CD8-positive, alpha-beta memory T cell (primary cell): Measurements from ENCODE around the gene RENBP. TPM values are rescaled to one million over a fixed set of nuclear protein-coding genes. Genes with fewer than 3 reads are reported as not detected.

Source experiments
- CTCF ChIA-PET: fragments of 350-600 bp; sonication (Branson Sonifier 250); formaldehyde crosslinking; loops from one replicate; lab custom pipeline; 2021; ENCODE audit warnings: antibody characterized with exemption; lab: Charles Lee
- POLR2A ChIA-PET: fragments of 350-600 bp; sonication (Branson Sonifier 250); formaldehyde crosslinking; loops from one replicate; lab custom pipeline; 2021; ENCODE audit warnings: antibody characterized with exemption; lab: Charles Lee
- DNase-seq, 5 donors: peaks; one replicate each; pipeline versions ENCODE4 v3.0.0 to v3.0.0-alpha.2; 2020 to 2022; ENCODE audit warnings: mixed read lengths in 1 of 5
- H3K27ac ChIP-seq: one replicate; pipeline ENCODE4 v1.7.0; 2013; ENCODE audit warnings: low read depth, mild to moderate bottlenecking, low read length, moderate library complexity
- H3K27me3 ChIP-seq: 2 replicates; pipeline ENCODE4 v1.7.0; 2013; ENCODE audit warnings: low read length, mild to moderate bottlenecking; ENCODE audit not compliant: insufficient read depth, poor library complexity, severe bottlenecking
- H3K36me3 ChIP-seq: 2 replicates; pipeline ENCODE4 v1.7.0; 2013; ENCODE audit warnings: mild to moderate bottlenecking, low read length, moderate library complexity; ENCODE audit not compliant: insufficient read depth
- H3K4me1 ChIP-seq: 2 replicates; pipeline ENCODE4 v1.7.0; 2013; ENCODE audit warnings: mild to moderate bottlenecking, low read length, moderate library complexity; ENCODE audit not compliant: insufficient read depth
- H3K4me3 ChIP-seq: 2 replicates; pipeline ENCODE4 v1.7.0; 2013; ENCODE audit warnings: mild to moderate bottlenecking, low read length
- H3K9me3 ChIP-seq: 2 replicates; pipeline ENCODE4 v1.7.0; 2013; ENCODE audit warnings: mild to moderate bottlenecking, low read length
- H3K27ac Mint-ChIP-seq, 8 donors: one replicate each; pipeline ENCODE4 v1.8.0; 2020 to 2021; ENCODE audit warnings: mixed read lengths in 8 of 8, mild to moderate bottlenecking in 6 of 8, inconsistent platforms in 3 of 8, moderate library complexity in 3 of 8
- H3K27me3 Mint-ChIP-seq, 2 donors: one replicate each; pipeline ENCODE4 v1.8.0; 2020 to 2021; ENCODE audit warnings: mixed read lengths in 2 of 2, mild to moderate bottlenecking in 1 of 2, moderate library complexity in 1 of 2
- H3K36me3 Mint-ChIP-seq, 3 donors: one replicate each; pipeline ENCODE4 v1.8.0; 2020 to 2021; ENCODE audit warnings: mixed read lengths in 3 of 3, inconsistent platforms in 1 of 3, mild to moderate bottlenecking in 1 of 3
- H3K4me1 Mint-ChIP-seq, 3 donors: one replicate each; pipeline ENCODE4 v1.8.0; 2020 to 2021; ENCODE audit warnings: mixed read lengths in 3 of 3, inconsistent platforms in 1 of 3, mild to moderate bottlenecking in 1 of 3
- H3K4me3 Mint-ChIP-seq, 7 donors: one replicate each; pipeline ENCODE4 v1.8.0; 2020 to 2021; ENCODE audit warnings: mixed read lengths in 7 of 7, mild to moderate bottlenecking in 6 of 7, moderate library complexity in 4 of 7, inconsistent platforms in 2 of 7
- H3K9me3 Mint-ChIP-seq, 5 donors: one replicate each; pipeline ENCODE4 v1.8.0; 2020 to 2022; ENCODE audit warnings: mixed read lengths in 5 of 5, mild to moderate bottlenecking in 3 of 5, moderate library complexity in 2 of 5, inconsistent platforms in 1 of 5
- polyA plus RNA-seq: library from polyadenylated mRNA; unstranded; fragments of 300-500 nt; fragmentation: Illumina TruSeq; gene quantifications from one replicate; pipeline ENCODE4 v1.2.3, GENCODE V29; 2021
- total RNA-seq, 2 experiments: library from RNA; stranded (reverse); gene quantifications; one replicate each; pipeline ENCODE4 v1.2.3, GENCODE V29; 2021

Gene RENBP
- total and polyA plus RNA-seq, 3 experiments from 2014 or later = 3.5 to 4.6 TPM; not detected in 1

GRCh38 chrX:153902385-153902784, 42.1 kb downstream of the RENBP start:
- no peaks in the 10 kb centered on the region for H3K36me3 ChIP-seq
- no peak overlapping the region for H3K4me3 ChIP-seq
- H3K27ac ChIP-seq = no peak overlapping the region
- H3K9me3 ChIP-seq = no peaks in the 10 kb centered on the region
- Mint-ChIP-seq H3K4me3 (peak overlapping the region in 1 of 7 donors; percentile 44), H3K27me3 (peaks cover 0 to 3% of the 10 kb centered on the region in 2 donors), H3K4me1 (peaks cover 35 to 51% (median 44%) of the 10 kb centered on the region in 3 donors), H3K27ac (no peak overlapping the region), H3K36me3 (peaks cover 0 to 5% (median 0%) of the 10 kb centered on the region in 3 donors), H3K9me3 (peaks cover 0 to 1% (median 0%) of the 10 kb centered on the region in 5 donors)
- peaks cover 35% of the 10 kb centered on the region for H3K4me1 ChIP-seq
- ChIA-PET POLR2A (no interaction called here), CTCF (no interaction called here)
- no peaks in the 10 kb centered on the region for H3K27me3 ChIP-seq
- no peak for DNase-seq

GRCh38 chrX:153901753-153902140, 42.7 kb downstream of the RENBP start:
- ChIA-PET CTCF (interaction anchor here (1.7 kb wide), 1 partner anchor 45 kb away, joined by 8 read pairs; no protein-coding TSS in a partner anchor), POLR2A (no interaction called here)
- H3K4me1 Mint-ChIP-seq = peaks cover 35 to 51% (median 44%) of the 10 kb centered on the region in 3 donors
- peak overlapping the region in 2 of 7 donors; percentile 37 to 73 for H3K4me3 Mint-ChIP-seq
- no peak for DNase-seq
- Histone ChIP-seq H3K36me3 (no peaks in the 10 kb centered on the region), H3K27me3 (no peaks in the 10 kb centered on the region), H3K4me1 (peaks cover 35% of the 10 kb centered on the region), H3K4me3 (no peak overlapping the region), H3K9me3 (no peaks in the 10 kb centered on the region), H3K27ac (no peak overlapping the region)
- peaks cover 0 to 1% (median 0%) of the 10 kb centered on the region in 5 donors for H3K9me3 Mint-ChIP-seq
- peak overlapping the region in 5 of 8 donors; percentile 8 to 96 (median 64) for H3K27ac Mint-ChIP-seq
- peaks cover 0 to 2% (median 0%) of the 10 kb centered on the region in 3 donors for H3K36me3 Mint-ChIP-seq
- peaks cover 0 to 4% of the 10 kb centered on the region in 2 donors for H3K27me3 Mint-ChIP-seq

- Histone ChIP-seq H3K36me3 (no peaks in the 10 kb centered on the region), H3K4me1 (peaks cover 40% of the 10 kb centered on the region), H3K27ac (no peak overlapping the region), H3K4me3 (no peak overlapping the region), H3K27me3 (no peaks in the 10 kb centered on the region), H3K9me3 (no peaks in the 10 kb centered on the region)
- H3K9me3 Mint-ChIP-seq = peaks cover 0 to 1% (median 0%) of the 10 kb centered on the region in 5 donors
- peak; percentile 24 to 76 (median 59) for DNase-seq
- H3K27ac Mint-ChIP-seq = peak overlapping the region in 6 of 8 donors; percentile 8 to 96 (median 62)
- CTCF ChIA-PET = interaction anchor here (1.7 kb wide), 1 partner anchor 46 kb away, joined by 8 read pairs; no protein-coding TSS in a partner anchor
- no peaks in the 10 kb centered on the region for H3K36me3 Mint-ChIP-seq
- POLR2A ChIA-PET = no interaction called here
- peak overlapping the region in 6 of 7 donors; percentile 37 to 67 (median 52) for H3K4me3 Mint-ChIP-seq
- peaks cover 0 to 9% of the 10 kb centered on the region in 2 donors for H3K27me3 Mint-ChIP-seq
- H3K4me1 Mint-ChIP-seq = peaks cover 31 to 46% (median 38%) of the 10 kb centered on the region in 3 donors
Observed at GRCh38 chrX:153900831-153901752, 43.4 kb downstream of the RENBP start.

- Histone ChIP-seq H3K27ac (no peak overlapping the region), H3K4me1 (peaks cover 22% of the 10 kb centered on the region), H3K4me3 (no peak overlapping the region), H3K36me3 (no peaks in the 10 kb centered on the region), H3K27me3 (no peaks in the 10 kb centered on the region), H3K9me3 (no peaks in the 10 kb centered on the region)
- H3K36me3 Mint-ChIP-seq = peaks cover 0 to 1% (median 0%) of the 10 kb centered on the region in 3 donors
- no peak for DNase-seq
- H3K27me3 Mint-ChIP-seq = peaks cover 0 to 19% of the 10 kb centered on the region in 2 donors
- peaks cover 12 to 18% (median 18%) of the 10 kb centered on the region in 3 donors for H3K4me1 Mint-ChIP-seq
- POLR2A ChIA-PET = interaction anchor here (0.6 kb wide), 1 partner anchor 1299 kb away, joined by 4 read pairs; no protein-coding TSS in a partner anchor
- no peak overlapping the region for H3K4me3 Mint-ChIP-seq
- CTCF ChIA-PET = no interaction called here
- no peak overlapping the region for H3K27ac Mint-ChIP-seq
- H3K9me3 Mint-ChIP-seq = no peaks in the 10 kb centered on the region
Observed at GRCh38 chrX:153897899-153898298, 46.5 kb downstream of the RENBP start.

GRCh38 chrX:153889123-153889522, 55.3 kb downstream of the RENBP start:
- H3K4me3 ChIP-seq = no peak overlapping the region
- H3K27me3 ChIP-seq = peaks cover 10% of the 10 kb centered on the region
- peaks cover 14 to 36% of the 10 kb centered on the region in 2 donors for H3K27me3 Mint-ChIP-seq
- H3K36me3 ChIP-seq = no peaks in the 10 kb centered on the region
- ChIA-PET POLR2A (no interaction called here), CTCF (no interaction called here)
- peaks cover 0 to 5% (median 3%) of the 10 kb centered on the region in 3 donors for H3K4me1 Mint-ChIP-seq
- H3K4me1 ChIP-seq = peaks cover 6% of the 10 kb centered on the region
- H3K27ac ChIP-seq = no peak overlapping the region
- H3K4me3 Mint-ChIP-seq = no peak overlapping the region
- H3K27ac Mint-ChIP-seq = no peak overlapping the region
- DNase-seq = no peak
- H3K9me3 Mint-ChIP-seq = peaks cover 0 to 2% (median 0%) of the 10 kb centered on the region in 5 donors
- no peaks in the 10 kb centered on the region for H3K9me3 ChIP-seq
- H3K36me3 Mint-ChIP-seq = no peaks in the 10 kb centered on the region

- H3K9me3 Mint-ChIP-seq = peaks cover 0 to 2% (median 0%) of the 10 kb centered on the region in 5 donors
- no peaks in the 10 kb centered on the region for H3K9me3 ChIP-seq
- H3K27me3 Mint-ChIP-seq = peaks cover 14 to 33% of the 10 kb centered on the region in 2 donors
- H3K4me1 Mint-ChIP-seq = peaks cover 0 to 5% (median 3%) of the 10 kb centered on the region in 3 donors
- POLR2A ChIA-PET = no interaction called here
- peaks cover 6% of the 10 kb centered on the region for H3K4me1 ChIP-seq
- CTCF ChIA-PET = no interaction called here
- no peak for DNase-seq
- H3K36me3 ChIP-seq = no peaks in the 10 kb centered on the region
- no peak overlapping the region for H3K4me3 ChIP-seq
- no peak overlapping the region for H3K27ac Mint-ChIP-seq
- no peak overlapping the region for H3K4me3 Mint-ChIP-seq
- peaks cover 15% of the 10 kb centered on the region for H3K27me3 ChIP-seq
- no peak overlapping the region for H3K27ac ChIP-seq
- no peaks in the 10 kb centered on the region for H3K36me3 Mint-ChIP-seq
Observed at GRCh38 chrX:153888344-153888743, 56.1 kb downstream of the RENBP start.

GRCh38 chrX:153887385-153887784, 57.1 kb downstream of the RENBP start:
- H3K27ac ChIP-seq = no peak overlapping the region
- ChIA-PET CTCF (no interaction called here), POLR2A (no interaction called here)
- H3K4me3 ChIP-seq = no peak overlapping the region
- H3K27ac Mint-ChIP-seq = no peak overlapping the region
- peaks cover 15% of the 10 kb centered on the region for H3K27me3 ChIP-seq
- peaks cover 0 to 2% (median 0%) of the 10 kb centered on the region in 5 donors for H3K9me3 Mint-ChIP-seq
- peaks cover 15 to 35% of the 10 kb centered on the region in 2 donors for H3K27me3 Mint-ChIP-seq
- no peaks in the 10 kb centered on the region for H3K9me3 ChIP-seq
- H3K36me3 ChIP-seq = no peaks in the 10 kb centered on the region
- DNase-seq = no peak
- peaks cover 0 to 5% (median 3%) of the 10 kb centered on the region in 3 donors for H3K4me1 Mint-ChIP-seq
- H3K4me3 Mint-ChIP-seq = peak overlapping the region in 1 of 7 donors; percentile 48
- peaks cover 6% of the 10 kb centered on the region for H3K4me1 ChIP-seq
- H3K36me3 Mint-ChIP-seq = peaks cover 0 to under 1% (median 0%) of the 10 kb centered on the region in 3 donors

GRCh38 chrX:153886915-153887314, 57.5 kb downstream of the RENBP start:
- peaks cover 0 to 5% (median 4%) of the 10 kb centered on the region in 3 donors for H3K4me1 Mint-ChIP-seq
- H3K27ac ChIP-seq = no peak overlapping the region
- DNase-seq = no peak
- CTCF ChIA-PET = no interaction called here
- H3K4me3 Mint-ChIP-seq = peak overlapping the region in 2 of 7 donors; percentile 48 to 57
- POLR2A ChIA-PET = no interaction called here
- peaks cover 15% of the 10 kb centered on the region for H3K27me3 ChIP-seq
- no peaks in the 10 kb centered on the region for H3K9me3 ChIP-seq
- H3K4me1 ChIP-seq = peaks cover 6% of the 10 kb centered on the region
- no peak overlapping the region for H3K4me3 ChIP-seq
- H3K27ac Mint-ChIP-seq = no peak overlapping the region
- peaks cover 0 to 2% (median 0%) of the 10 kb centered on the region in 5 donors for H3K9me3 Mint-ChIP-seq
- H3K36me3 Mint-ChIP-seq = peaks cover 0 to 3% (median 0%) of the 10 kb centered on the region in 3 donors
- H3K27me3 Mint-ChIP-seq = peaks cover 18 to 33% of the 10 kb centered on the region in 2 donors
- no peaks in the 10 kb centered on the region for H3K36me3 ChIP-seq
